HG02642 (cell line): ENCODE data around the gene CACNA2D3.
"Not testable (repeated sequence)": the region's sequence is repeated elsewhere in the genome, so short reads cannot be mapped to it uniquely, and the experiment has no call there.

ENCODE experiments used
- ATAC-seq: cut with Tn5 transposase; IDR thresholded peaks from one replicate; pipeline ENCODE4 v1.9.1; 2021; ENCODE audit warnings: mild to moderate bottlenecking; ENCODE audit not compliant: unreplicated experiment, poor library complexity

Gene CACNA2D3

DNA sequence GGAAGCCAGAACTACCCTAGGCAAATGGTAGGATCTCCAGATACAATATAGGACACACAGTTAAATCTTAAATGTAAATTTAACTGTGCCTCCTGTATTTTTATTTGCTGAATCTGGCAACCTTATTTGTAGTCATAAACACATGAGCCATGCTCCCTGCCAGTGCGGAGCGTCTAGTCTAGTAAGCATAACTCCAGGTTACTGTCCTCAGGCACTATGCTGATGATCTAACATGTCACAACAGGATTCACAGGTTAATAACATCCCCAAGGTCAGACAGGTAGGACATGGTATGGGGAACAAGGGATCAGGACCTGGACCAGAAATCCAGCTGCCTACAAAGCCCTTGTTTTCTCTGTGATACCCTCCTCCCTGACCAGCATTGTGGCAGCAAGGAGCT, 305.1 kb downstream of the CACNA2D3 start:
- ATAC-seq = no peak

DNA sequence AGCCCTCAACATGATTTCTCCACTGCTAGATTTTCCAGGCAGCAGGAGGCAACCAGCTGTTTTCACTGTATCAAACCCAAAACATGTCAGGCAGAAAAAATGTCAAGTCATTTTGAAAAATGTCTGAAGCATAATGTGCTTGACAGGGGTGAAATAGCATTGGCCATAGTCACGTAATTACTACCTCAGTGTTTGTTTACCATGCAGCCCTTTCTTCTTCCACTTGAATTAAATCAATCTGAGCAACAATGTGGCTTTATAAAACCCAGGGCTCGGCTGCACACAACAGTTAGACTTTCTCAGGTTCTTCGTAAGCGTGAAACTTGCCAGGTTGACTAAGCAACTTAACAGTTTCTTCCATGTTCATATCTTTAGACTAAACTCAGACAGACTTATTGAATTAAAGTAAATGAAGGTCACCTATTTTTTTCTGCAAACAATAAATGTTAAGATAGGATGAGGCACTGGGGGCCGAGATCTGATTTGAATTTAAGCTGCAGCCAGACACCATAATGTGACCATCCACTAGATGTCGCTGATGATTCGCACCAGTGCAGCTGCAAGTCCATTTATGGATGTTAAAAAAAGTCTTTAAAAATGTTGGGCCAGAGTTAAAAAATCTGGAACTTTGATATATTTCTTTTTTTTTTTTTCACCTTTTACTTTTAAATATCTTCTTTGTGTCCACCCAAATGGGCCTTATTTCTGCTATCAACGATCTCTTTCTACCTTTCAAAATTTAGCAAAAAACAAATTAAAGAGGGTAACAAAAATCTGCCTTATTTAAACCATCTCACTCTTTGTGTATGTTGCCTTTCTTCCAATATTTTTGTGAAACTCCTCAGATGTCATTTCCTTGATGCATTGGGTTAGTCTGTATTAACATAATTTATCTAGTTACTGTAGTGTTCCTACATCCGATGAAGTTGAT, 305.9 kb downstream of the CACNA2D3 start:
- ATAC-seq = no peak

DNA sequence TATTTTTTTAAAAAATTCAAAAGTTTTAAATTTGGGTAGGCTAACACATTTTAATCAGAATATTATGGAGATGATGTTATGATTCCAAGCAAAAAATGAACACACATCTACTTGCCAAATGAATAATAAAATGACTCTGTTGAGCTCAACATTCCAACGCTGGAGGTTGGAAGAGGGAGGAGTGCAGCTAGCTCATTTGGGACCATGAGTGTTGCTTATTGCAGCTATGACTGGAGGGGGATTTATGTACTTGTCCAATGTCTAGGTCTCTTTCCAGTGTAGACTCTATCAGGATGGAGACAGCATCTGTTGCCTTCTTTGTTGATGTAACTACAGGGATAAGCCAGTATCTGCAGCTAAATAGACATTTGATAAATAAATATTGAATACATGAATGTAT, 310.6 kb downstream of the CACNA2D3 start:
- no peak for ATAC-seq

DNA sequence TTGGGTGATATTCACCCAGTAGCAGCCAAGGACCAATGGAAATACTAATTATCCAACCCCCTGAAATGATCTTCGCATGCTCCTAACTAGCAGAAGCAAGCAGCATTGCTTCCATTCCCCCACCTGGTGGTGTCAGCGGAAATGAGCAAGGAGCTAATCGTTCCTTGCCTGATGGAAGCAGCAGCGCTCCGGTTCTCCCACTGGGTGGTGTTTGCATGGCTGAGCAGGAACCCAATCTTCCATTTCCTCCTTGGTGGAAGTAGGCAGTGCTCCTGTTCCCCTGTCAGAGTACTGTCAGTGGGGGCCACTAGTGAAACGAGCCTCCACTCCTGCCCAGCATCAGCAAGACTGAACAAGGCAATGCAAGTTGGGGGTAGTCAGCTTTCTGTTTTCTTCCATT, 311.5 kb downstream of the CACNA2D3 start:
- ATAC-seq = no peak

DNA sequence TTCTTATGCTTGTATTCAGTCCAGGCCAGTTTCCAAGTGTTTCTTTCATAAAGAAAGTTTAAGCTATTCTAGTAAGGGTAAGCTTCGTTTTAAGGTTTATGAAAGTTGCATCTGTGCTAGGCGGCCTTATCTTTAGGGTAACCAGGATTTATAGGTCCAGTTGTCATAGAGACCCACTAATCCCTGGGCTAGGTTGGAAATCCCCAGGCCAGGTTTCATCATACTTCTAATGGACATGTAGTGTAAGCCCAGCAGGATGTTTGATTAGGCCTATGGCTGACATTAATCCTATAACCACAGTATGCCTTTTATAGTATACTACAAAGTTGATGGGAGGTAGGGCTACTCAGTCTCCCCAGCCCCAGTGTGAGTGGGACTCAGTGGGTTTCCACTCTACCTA, 312.4 kb downstream of the CACNA2D3 start:
- ATAC-seq = no peak

DNA sequence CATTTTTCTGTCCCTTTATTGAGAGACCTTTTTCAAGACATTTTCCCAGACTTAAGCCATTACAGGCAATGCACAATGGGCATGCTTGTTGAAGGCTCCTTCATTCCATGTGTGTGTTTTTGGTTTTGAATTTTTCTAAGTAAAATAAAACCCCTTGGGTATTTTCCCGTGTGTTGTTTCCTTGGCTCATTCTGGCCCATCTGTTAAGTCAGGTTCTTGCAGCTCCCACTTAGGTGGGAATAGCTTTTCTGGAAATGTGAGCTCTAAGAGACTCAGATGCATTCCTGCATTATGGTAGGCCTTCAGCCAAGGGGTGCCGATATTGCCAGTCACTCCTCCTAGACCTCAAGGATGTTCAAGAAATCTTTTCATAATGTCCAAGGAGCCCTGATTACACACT, 314.9 kb downstream of the CACNA2D3 start:
- no peak for ATAC-seq

DNA sequence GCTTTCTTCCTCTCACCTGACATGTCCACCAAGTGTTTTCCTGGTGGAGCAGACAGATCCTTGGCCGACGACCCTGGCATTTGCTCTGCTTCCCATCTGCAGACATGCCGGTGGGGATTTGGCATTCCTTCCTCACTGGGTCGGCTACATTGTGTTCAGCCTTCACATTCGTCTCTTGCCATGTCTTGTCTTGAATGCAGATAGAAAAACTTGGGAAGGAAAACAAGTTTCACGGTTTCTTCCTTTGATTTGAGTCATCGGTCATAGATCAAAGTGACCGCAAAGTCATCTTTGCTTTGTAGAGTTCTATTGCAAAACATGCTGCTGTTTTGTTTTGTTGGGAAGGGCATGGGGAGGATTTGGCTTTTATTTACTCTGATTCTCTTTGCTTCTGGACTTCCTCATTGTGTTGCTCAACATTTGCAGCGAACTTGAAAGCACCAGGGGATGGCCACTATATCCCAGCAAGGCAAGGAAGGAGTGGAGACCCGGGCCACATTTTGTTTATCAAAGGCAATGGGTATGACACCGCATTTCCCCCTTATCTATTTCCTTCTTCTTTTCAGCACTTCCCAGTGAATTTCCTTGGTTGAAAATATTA, 321.3 kb downstream of the CACNA2D3 start:
- ATAC-seq = no peak

DNA sequence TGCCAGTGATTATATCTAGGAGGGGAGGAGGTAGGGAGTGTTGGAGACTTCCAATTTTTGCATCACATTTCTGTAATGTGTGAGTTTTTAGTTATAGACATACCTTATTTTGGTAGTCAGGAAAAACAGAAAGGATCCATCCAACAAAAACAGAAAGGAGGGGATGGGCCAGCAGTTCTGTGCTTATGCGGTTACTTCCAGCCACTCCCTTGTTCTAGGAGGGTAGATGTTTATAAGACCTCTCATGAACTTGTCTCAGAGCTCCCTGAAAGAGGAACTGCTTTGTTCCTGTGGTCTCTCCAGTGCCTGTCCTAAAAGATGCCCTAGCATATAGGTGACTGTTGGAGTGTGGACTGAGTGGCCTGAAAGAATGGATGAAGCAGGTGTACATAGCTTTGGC, 323.3 kb downstream of the CACNA2D3 start:
- ATAC-seq = no peak

DNA sequence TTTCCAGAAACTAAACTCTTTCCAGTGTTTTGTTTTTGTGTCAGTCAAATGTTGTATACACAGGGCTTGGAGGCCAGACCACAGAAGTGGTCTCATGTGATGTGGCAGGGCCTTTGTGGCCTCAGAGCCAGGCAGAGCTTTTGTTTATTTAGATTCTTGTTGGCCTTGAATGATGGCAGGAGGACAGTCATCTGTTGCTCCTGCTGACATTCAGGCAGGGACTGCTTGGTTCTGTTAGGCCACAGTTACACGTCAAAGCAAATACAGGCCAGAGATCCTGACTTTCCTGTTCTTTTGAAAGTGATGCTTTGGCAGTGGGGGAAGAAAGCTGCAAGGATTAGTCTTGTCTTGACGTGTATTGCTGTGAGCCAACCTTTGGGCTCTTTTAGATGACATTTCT, 325.1 kb downstream of the CACNA2D3 start:
- ATAC-seq = no peak

DNA sequence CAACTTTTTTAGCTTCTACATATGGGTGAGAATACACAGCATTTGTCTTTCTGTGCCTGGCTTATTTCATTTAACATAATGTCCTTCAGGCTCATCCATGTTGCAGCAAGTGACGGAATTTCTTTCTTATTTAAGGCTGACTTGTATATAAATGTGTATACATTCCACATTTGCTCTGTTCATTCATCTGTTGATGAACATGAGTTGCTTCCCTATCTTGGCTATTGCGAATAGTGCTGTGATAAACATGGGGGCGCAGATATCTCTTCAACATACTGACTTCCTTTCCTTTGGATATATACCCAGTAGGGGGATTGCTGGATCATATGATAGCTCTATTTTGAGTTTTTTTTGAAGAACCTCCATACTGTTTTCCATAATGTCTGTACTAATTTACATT, 332.5 kb downstream of the CACNA2D3 start:
- no peak for ATAC-seq

DNA sequence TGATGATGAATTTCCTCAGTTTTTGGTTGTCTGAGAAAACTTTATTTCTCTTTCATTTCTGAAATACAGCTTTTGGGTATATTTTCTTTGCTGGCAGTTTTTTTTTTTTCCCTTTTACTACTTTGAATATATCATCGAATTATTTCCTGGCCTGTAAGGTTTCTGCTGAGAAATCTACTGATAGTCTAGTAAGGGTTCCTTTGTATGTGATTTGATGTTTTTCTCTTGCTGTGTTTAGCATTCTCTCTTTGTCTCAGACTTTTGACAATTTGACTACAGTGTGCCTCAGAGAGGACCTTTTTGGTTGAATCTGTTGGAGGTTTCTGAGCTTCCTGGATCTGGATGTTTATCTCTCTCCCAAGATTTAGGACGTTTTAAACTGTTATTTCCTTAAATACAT, 336.0 kb downstream of the CACNA2D3 start:
- no peak for ATAC-seq

DNA sequence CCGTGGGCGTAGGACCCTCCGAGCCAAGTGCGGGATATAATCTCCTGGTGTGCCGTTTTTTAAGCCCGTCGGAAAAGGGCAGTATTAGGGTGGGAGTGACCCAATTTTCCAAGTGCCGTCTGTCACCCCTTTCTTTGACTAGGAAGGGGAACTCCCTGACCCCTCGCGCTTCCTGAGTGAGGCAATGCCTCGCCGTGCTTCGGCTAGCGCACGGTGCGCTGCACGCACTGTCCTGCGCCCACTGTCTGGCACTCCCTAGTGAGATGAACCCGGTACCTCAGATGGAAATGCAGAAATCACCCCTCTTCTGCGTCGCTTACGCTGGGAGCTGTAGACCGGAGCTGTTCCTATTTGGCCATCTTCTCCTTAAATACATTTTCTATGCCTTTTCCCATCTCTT, 342.2 kb downstream of the CACNA2D3 start:
- ATAC-seq = not testable (repeated sequence)

DNA sequence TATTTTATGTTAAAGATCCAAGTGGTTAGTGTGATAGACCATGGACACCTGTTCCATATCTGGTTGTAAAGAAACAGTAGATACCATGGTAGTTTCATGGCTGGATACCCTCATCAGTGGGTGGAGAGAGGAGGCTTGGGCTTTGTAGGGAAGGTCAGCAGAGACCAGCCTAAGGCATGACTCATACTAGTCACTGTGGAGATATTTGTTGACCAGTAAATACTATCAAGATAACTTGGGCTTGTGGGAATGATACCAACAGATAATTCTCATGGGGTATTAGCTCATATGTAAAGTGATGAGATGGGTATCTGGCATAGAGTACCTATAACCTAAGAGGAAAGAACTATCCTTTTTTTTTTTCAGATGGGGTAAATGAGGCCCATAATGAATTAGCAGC, 354.5 kb downstream of the CACNA2D3 start:
- ATAC-seq = no peak

DNA sequence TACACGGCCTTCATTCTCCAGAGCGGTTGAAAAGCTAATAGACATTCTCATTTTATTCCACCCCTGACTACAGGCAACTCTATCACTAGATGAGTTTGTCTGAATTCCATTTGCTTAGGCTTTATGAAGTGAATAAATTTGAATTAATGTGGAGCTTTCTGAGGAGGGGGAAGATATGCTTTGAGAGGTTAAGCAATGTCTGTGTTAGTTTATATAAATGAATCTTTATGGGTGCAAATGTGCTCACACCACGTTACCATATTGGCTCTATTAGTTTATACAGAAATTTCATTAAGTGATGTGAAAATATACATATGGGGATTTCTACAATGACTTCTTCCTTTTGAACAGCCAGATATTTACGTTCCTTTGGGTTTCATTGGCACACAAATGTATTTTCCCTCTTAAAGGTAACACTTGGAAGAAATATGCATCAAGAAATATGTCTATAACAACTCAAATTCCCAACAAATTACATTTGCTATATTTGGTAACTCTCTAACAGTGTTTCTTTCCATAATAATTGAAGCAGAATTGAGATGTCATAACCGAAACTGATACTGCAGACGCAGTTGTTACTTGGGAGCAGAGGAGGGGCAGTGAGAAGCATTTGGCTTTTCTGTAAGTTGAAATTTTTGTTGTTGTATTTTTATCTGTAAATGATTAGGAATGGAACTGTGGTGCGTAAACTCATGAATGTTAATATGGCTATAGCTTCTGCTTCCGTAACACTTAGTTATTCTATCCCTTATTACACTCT, 359.4 kb downstream of the CACNA2D3 start:
- ATAC-seq = no peak

DNA sequence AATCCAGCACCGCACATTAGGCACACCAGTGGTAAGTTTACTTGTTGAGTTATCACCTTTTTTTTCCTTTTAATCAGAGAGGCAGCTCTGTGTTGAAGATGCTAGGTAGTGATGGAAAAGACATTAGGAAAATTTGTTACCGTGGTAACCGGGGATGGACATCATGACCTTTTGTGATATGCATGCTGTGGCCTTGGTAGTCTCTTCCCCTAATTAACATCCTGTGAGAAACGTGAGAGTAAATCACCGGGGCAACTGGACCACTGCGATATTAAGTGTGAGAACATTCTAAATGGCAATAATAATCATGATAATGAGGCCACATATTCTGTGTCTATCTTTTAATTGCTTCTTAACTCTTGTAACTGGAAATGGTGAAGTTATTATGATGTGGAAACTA, 362.0 kb downstream of the CACNA2D3 start:
- no peak for ATAC-seq

DNA sequence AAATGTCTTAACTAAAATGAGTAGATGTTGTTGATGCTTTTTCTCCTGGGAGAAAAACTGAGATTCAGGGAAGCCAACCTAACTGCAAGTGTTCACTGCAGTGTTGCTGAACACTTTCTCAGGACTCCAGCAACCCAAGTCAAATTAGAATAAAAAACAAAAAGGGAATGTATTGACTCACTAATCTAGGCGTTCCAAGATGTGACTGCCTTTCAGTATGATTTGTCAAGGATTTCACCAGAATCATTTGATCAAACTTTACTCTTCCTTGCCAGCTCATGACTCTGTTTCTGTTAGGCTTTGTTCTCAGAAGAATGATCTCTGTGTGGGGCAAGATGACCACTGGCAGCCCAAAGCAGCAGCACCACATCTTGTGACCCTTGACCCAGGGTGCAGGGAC, 364.0 kb downstream of the CACNA2D3 start:
- ATAC-seq = no peak

DNA sequence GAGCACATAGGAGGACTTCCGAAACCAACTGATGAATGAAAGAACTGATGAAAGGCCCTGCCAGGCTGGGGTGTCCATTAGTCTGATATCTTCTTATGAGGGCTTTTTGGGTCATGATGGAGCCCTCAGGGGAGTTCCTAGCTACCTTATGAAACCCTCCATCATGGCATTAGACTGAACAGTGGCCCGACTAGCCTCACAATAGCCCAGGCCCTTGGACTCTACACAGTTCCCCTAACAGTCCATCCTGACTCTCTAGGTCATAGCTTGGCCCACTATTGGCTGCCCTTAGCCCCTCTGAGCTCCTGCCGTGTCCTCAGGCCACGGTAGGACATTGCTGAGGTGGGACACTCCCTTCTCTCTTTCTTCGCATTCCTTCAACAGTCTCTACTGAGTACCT, 365.9 kb downstream of the CACNA2D3 start:
- no peak for ATAC-seq

DNA sequence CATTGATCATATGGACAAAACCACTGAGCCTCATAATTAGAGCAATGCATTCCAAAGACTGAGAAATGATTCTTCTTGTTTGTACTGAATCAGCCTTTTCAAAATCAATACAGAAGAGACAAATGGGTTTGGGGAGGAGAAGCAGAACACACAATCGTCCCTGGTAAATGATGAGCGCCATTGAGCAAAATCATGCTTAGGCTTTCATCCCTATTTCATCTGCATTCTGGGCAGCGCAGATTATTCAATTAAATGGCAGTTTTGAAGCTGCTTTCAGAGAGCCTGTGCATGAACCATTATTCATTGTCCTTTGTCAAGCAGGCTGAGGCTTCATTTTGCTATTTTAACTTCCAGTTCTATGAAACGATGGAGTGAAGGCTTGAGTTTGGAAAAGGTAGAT, 371.9 kb downstream of the CACNA2D3 start:
- no peak for ATAC-seq

DNA sequence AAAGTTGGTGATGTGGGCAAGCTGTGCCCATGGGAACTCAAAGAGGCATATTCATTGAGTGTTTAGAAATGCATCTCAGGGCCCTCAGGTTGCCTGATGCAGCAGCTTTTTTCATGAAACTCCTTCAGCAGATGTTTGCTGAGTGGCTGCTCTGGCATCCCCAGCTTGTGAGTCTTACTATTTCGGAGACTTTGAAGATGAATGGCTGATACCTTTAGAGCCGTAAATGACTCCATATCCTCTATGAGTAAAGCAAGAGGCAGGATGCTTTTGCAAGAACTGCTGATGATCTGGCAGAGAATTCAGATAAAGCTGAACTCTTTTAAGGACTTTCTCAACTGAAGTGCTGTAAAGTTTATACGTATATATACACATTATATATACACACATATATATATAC, 384.3 kb downstream of the CACNA2D3 start:
- no peak for ATAC-seq

DNA sequence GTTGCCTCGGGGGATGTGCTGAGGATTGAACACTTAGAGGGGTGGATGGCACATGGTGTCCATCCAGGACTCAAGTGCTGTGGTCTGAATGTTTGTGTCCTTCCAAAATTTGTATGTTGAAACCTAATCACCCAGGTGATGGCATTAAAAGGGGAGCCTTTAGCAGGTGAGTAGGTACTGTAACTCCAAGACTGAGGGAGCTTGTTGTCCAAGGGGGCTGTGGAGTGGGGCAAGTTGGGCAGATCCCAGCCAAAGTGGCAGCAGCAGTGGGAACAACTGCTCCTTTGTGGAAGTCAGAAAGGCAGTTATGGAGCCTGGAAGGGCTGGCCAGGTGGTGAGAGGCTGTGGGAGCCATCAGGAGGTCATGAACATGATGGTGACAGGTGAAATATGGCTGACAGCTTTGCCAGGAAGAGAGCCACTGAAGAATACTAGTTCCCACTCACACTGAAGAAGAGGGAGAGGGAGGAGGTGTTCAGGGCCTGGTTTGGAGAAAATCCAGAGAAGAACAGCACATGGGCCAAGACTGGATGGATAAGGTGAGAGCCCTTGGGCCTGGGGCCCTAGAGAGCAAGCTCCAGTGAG, 385.6 kb downstream of the CACNA2D3 start:
- ATAC-seq = no peak

DNA sequence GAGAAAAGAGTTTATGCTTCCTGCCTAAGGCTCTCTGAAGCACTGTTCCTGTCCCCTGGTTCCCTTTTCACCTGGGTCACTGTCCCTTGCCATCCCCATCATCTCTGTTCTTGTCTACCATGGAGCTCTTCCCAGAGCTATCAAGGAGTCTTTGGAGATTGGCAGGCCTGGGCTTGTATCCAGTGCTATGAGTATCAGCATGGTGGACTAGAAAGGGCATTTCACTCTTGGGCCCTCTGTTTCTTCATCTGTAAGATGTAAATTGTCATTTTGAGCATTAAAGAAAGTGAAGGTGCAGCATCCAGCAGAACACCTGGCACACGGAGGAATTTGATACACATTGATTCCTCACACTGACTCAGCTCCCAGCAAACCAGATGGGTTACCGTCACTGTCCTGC, 388.2 kb downstream of the CACNA2D3 start:
- no peak for ATAC-seq
